ENCODE results near the gene NDUFB6. TPM values are rescaled to one million over a fixed set of nuclear protein-coding genes. Genes with fewer than 3 reads are reported as not detected.
A peak's percentile ranks its signal among the peaks of the same experiment; 100 is the strongest.
"Not testable (repeated sequence)": the region's sequence is repeated elsewhere in the genome, so short reads cannot be mapped to it uniquely, and the experiment has no call there.

NDUFB6 gene
- total RNA-seq, 1 donor from 2014 or later, result 43.3 TPM

- DNase-seq (ENCODE audit: low read depth in 2 of 2), result peak; percentile 77 to 90
Observed at GRCh38 chr9:32571969-32572899, 725 bp downstream of the NDUFB6 start.

DNA sequence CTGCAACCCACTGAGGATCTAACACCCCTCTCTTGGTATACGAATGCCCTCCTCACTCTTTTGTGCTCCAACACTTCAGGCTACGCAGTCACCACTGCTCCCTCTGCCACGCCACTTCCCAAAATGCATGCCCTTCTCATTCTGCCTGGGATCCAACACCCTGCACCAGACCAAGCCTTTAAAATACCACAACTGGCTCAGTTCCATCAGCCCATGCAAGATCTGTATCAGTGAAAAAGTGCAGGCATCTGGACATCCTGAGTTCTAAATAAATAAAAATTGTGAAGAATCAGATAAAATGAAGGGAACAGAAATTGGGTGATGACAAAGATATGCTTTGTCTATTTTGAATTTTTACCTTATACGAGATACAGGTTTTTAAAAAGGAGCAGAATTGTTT lies 2.7 kb downstream of the NDUFB6 start:
- DNase-seq (ENCODE audit: low read depth in 2 of 2), result no peak

- DNase-seq (ENCODE audit: low read depth in 2 of 2), result no peak
Observed at GRCh38 chr9:32566770-32567169, 6.2 kb downstream of the NDUFB6 start.

DNA sequence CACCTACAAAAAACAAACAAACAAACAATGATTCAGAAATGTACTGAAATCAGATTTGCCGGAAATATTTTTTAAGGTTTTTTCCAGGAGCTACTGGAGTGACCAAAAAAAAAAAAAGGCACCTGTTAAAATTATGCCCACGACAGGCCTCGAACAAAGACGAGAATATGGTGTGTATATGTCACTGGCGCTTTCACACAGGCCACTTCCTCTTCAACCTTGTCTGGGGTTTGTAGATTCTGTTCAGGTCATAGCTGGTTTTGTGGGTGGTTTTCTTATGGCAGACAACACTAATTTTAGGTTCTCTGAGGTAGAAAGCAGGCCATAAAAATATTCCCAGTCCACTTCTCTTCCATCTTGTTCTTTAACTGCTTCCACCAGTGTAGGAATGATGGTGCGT lies 7.0 kb downstream of the NDUFB6 start:
- no peak for DNase-seq (ENCODE audit: low read depth in 2 of 2)

GRCh38 chr9:32558408-32558934 lies 14.5 kb downstream of the NDUFB6 start:
- DNase-seq (ENCODE audit: low read depth in 2 of 2), result no peak

GRCh38 chr9:32554591-32554990 lies 18.4 kb downstream of the NDUFB6 start:
- DNase-seq (ENCODE audit: low read depth in 2 of 2), result no peak

DNA sequence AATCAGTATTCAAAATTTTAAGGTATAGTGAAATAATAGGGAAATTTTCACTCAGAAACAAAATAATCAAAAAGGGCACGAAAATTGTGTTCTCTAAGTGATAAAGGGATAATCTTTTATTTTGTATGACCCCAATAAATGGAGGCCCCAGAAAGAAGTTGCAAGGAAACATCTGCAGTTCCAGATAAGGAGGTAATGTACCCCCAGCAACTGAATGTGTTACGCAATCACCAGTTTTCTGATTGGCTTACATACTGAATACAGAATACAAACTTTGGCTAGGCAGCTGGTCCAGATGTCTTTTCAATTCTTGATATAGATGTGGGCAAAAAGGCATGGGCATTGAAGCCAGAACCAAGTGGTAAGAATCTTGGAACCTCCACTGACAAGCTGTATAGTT lies 18.9 kb downstream of the NDUFB6 start:
- no peak for DNase-seq (ENCODE audit: low read depth in 2 of 2)

DNA sequence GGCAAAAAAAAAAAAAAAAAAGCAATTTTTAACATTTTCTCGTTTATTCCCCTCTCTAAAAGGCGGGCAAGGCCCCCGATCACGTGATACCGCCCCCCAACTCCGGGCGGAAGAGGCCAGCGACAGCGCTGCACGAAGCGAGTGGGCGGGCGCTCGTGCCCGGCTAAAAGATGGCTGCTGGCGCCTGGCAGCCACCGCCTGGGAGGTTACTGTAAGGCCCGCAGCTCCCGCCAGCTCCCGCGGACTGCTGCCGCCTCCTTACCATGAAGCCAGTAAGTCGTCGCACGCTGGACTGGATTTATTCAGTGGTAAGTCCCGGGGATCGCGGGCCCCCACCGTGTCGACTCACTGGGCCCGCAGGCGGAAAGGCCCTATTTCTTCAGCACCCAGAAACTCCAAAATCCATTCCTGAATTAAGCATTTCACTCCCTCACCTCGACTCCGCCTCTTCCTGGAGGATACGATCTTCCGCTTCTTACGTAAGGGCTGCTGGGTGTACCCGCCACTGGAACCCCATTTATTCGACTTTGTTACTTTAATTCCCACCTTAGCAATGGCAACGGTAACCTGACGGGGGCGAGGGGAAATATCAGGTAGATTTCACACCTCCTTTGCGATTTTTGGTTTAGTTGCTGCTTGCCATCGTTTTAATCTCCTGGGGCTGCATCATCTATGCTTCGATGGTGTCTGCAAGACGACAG lies 20.6 kb downstream of the NDUFB6 start, which contains the start of the genes SMIM27 and TOPORS:
Gene SMIM27 (plus strand): TSS at position 156 of the 701 bp plus-strand sequence. CDS start 108 bp downstream, at position 264.
Gene TOPORS (minus strand): TSS at position 415 of the 701 bp plus-strand sequence. CDS start 150 bp downstream, at position 265.
- DNase-seq (ENCODE audit: low read depth in 2 of 2), result peak; percentile 78 to 94

DNA sequence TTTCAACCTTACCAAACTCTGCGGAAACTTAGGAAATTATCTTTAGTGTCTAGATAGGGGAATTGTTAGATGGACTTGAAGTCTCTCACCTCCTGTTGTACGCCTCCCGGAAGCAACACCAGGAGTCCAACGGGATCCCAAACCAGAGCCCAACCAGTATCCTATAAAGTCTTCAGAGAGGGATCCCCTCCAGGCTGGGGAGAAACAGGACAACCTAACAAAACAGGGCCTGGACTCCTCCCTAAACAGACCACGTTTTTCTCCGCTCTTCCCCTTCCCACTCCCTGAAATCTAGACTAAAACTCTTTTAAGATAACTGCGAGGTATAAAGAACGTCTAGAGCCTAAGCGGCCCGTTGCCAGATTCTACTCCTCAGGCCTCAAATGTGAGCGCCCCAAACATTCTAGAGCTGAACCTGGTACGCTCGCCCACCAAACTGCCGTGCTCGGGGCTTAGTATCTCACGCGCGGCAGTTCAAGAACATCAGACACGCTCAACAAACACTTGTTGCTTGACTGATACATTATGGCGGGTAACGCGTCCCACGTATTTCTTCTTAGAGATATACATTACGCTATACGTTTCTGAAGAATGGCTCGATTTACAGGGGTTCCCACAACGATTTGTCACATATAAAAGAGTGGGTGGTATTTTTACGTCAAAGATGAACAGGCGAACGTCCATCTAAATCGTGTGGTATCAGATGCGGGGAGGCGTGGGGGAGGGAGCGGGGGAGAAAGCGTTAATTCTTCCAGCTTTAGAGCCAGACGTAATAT lies 21.5 kb downstream of the NDUFB6 start:
- peak in 1 of 2 donors; percentile 55 for DNase-seq (ENCODE audit: low read depth in 2 of 2)

DNA sequence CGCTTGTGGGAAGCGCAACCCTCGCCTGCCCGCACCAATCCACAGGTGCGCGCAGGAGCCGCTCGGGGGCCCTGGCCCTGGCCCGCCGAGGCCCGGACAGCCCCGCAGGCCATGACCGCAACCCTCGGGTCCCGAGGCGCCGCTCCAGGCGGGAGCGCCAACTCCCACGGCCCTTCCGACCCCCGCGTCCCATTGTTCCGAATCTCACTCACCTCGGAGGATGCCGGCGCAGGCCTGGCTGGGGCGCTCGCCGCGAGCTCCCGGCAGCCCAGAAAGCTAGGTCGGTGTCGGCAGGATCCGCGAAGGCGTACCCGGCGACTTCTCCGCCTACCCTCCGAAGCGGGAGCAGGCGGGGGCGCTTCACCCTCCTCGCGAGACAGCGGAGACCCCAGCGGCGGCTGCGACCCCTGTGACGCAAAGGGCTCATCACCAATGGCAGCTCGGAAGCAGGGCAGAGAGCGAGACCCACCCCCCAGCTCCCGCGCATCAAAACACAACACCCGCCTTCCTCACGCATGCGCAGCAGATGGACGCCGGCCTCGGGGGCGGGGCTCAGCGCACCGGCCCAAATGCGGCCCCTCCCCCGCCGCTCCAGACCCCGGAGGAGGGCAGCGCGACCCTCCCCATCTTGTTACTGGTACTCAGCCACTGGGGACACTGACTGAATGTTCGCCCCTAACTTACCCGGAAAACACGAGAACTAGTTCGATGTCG lies 22.2 kb downstream of the NDUFB6 start:
- DNase-seq (ENCODE audit: low read depth in 2 of 2), result peak; percentile 88 to 97

- peak in 1 of 2 donors; percentile 52 for DNase-seq (ENCODE audit: low read depth in 2 of 2)
Observed at GRCh38 chr9:32550150-32550561, 22.8 kb downstream of the NDUFB6 start.

DNA sequence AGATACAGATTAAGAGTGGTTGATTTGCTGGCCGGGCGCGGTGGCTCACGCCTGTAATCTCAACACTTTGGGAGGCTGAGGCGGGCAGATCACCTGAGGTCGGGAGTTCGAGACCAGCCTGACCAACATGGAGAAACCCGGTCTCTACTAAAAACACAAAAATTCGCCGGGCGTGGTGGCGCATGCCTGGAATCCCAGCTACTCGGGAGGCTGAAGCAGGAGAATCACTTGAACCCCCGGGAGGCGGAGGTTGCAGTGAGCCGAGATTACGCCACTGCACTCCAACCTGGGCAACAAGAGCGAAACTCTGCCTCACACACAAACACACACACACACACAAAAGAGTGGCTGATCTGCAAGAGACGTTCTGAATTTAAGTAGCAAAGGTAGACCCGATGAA lies 24.7 kb downstream of the NDUFB6 start:
- not testable (repeated sequence) for DNase-seq (ENCODE audit: low read depth in 2 of 2)

GRCh38 chr9:32545884-32546283 lies 27.1 kb downstream of the NDUFB6 start:
- no peak for DNase-seq (ENCODE audit: low read depth in 2 of 2)

GRCh38 chr9:32543047-32543446 lies 29.9 kb downstream of the NDUFB6 start:
- no peak for DNase-seq (ENCODE audit: low read depth in 2 of 2)

GRCh38 chr9:32533816-32534215 lies 39.1 kb downstream of the NDUFB6 start:
- no peak for DNase-seq (ENCODE audit: low read depth in 2 of 2)

- no peak for DNase-seq (ENCODE audit: low read depth in 2 of 2)
Observed at GRCh38 chr9:32533336-32533735, 39.6 kb downstream of the NDUFB6 start.

DNA sequence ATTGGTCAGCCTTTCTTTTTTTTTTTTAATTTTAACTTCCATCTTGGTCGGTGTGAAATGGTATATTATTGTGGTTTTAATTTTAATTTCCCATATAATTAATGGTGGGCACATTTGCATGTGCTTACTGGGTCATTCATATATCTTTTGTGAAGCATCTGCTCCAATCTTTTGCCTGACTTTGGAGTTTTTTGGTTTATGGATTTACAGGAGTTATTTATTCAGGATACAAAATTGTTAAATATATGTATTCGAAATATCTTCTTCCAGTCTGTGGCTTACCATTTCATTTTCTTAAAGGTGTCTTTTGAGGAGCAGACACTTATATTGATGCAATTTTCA lies 46.3 kb downstream of the NDUFB6 start:
- no peak for DNase-seq (ENCODE audit: low read depth in 2 of 2)

DNA sequence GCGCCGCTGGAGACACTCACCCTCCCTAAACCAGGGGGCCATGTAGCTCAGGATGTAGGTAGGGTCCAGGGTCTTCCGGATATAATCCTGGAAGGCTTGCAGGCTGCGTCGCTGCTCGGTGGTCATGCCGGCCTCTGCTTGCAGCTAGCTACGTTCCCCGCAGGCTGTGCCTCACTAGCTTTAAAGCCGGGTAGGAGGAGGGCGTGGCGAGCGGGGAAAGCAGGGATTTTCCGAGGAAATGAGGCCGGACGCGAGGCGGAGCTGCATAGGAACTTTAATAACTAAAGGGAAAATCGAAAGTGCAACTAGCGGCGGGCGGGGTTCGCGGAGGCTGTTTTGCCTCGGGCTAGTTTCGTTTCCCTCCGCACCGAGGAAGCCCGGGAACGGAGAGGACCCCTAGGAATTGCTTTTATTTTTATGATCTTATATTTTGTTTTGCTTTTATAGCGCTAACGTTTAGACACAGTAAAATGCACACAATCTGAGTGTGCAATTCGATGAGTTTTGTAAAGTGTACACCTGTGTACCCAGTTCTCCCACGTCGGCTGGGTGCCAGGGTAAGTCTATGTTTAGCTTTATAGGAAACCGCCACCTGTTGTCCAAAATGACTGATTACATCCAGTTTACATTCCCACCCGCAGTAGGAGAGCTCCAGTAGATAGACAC lies 46.8 kb downstream of the NDUFB6 start, which contains the start of gene RIGI:
Gene RIGI (minus strand): TSS at position 156 of the 666 bp plus-strand sequence. CDS start 30 bp downstream, at position 126.
- DNase-seq (ENCODE audit: low read depth in 2 of 2), result peak; percentile 92 to 96

GRCh38 chr9:32525709-32526030 lies 47.3 kb downstream of the NDUFB6 start:
- no peak for DNase-seq (ENCODE audit: low read depth in 2 of 2)
